ENCODE results near the gene MYRFL. TPM values are rescaled to one million over a fixed set of nuclear protein-coding genes. Genes with fewer than 3 reads are reported as not detected.

Gene MYRFL
- total RNA-seq, 1 experiment from 2014 or later: 0.57 TPM

DNA sequence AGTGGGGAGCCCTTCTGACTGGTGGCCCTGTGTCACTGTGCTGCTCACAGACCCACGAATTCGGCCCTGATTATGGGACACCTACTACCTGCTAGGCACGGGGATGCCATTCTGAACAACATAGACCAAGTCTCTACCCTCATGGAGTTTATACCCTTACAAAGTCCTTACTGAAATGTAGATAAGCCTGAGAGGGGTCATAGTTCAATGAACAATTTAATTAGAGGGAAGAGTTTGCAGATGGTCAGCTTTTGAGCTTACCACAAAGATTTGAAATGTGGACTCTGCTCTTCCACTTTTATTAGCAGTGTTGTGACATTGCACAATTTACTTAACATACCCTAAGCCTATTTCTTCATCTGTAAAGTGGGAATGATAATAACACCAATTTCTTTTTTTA, 161.1 kb downstream of the MYRFL start:
- no peak overlapping the region for H4K5ac ChIP-seq (ENCODE audit: insufficient read length, low read depth, low read length)

More for the DNA sequence above, 161.1 kb downstream of the MYRFL start:
- Histone ChIP-seq H4K91ac (ENCODE audit: insufficient read length, low read depth, low read length) (no peak overlapping the region), H3K9ac (ENCODE audit: extremely low read depth, insufficient read length, low read length) (no peak overlapping the region), H3T11ph (ENCODE audit: low read length) (no peak overlapping the region), H3K23me2 (ENCODE audit: insufficient read length, low read depth, low read length, poor library complexity, severe bottlenecking) (no peaks in the 10 kb centered on the region), H2BK12ac (ENCODE audit: insufficient read length, low read depth, low read length) (no peak overlapping the region), H3K18ac (ENCODE audit: insufficient read length, low read depth, low read length) (no peak overlapping the region), H2BK120ac (ENCODE audit: low read depth, low read length, poor library complexity, severe bottlenecking) (no peak overlapping the region), H3K14ac (ENCODE audit: insufficient read depth, low read length) (no peak overlapping the region), H2AFZ (ENCODE audit: low read length) (no peak overlapping the region), H3K4me2 (ENCODE audit: insufficient read depth, insufficient read length, low read length) (no peak overlapping the region), H2BK20ac (ENCODE audit: low read depth, low read length, poor library complexity, severe bottlenecking) (no peak overlapping the region), H3K79me2 (ENCODE audit: insufficient read depth, low read length) (no peaks in the 10 kb centered on the region), H2BK5ac (ENCODE audit: insufficient read length, low read length) (no peak overlapping the region), H2BK15ac (ENCODE audit: low read depth, low read length) (no peak overlapping the region), H3K9me3 (ENCODE audit: control insufficient read depth, low read depth, low read length) (no peaks in the 10 kb centered on the region), H3K79me1 (ENCODE audit: insufficient read depth, low read depth, low read length, poor library complexity, severe bottlenecking) (no peaks in the 10 kb centered on the region), H3K27me3 (ENCODE audit: insufficient read depth, low read length) (no peaks in the 10 kb centered on the region), H3K4ac (ENCODE audit: low read depth, low read length) (no peak overlapping the region), H4K8ac (replicated peaks; ENCODE audit: insufficient read length, low read depth, low read length) (no peak overlapping the region), H3K4me1 (ENCODE audit: insufficient read depth, low read length) (no peaks in the 10 kb centered on the region), H4K20me1 (ENCODE audit: control insufficient read depth, insufficient read depth, insufficient read length) (no peaks in the 10 kb centered on the region), H3K27ac (ENCODE audit: insufficient read length, low read depth, low read length) (no peak overlapping the region), H2AK5ac (ENCODE audit: insufficient read length, low read length) (no peak overlapping the region), H3K56ac (ENCODE audit: insufficient read length, low read depth, low read length) (no peak overlapping the region), H3K23ac (ENCODE audit: insufficient read length, low read depth, low read length) (no peak overlapping the region)
- H3K27ac Mint-ChIP-seq: no peak overlapping the region
- H3K4me3 Mint-ChIP-seq: no peak overlapping the region
- no peaks in the 10 kb centered on the region for H3K4me1 Mint-ChIP-seq
- TF ChIP-seq, protein P1, sequence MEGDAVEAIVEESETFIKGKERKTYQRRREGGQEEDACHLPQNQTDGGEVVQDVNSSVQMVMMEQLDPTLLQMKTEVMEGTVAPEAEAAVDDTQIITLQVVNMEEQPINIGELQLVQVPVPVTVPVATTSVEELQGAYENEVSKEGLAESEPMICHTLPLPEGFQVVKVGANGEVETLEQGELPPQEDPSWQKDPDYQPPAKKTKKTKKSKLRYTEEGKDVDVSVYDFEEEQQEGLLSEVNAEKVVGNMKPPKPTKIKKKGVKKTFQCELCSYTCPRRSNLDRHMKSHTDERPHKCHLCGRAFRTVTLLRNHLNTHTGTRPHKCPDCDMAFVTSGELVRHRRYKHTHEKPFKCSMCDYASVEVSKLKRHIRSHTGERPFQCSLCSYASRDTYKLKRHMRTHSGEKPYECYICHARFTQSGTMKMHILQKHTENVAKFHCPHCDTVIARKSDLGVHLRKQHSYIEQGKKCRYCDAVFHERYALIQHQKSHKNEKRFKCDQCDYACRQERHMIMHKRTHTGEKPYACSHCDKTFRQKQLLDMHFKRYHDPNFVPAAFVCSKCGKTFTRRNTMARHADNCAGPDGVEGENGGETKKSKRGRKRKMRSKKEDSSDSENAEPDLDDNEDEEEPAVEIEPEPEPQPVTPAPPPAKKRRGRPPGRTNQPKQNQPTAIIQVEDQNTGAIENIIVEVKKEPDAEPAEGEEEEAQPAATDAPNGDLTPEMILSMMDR (conservative IDR thresholded peaks at IDR 0.05): no peak
- no peak for DNase-seq
- H3K27me3 Mint-ChIP-seq (ENCODE audit: low read depth): no peaks in the 10 kb centered on the region
- WGBS (ENCODE audit: extremely low coverage, insufficient read length, low lambda C conversion rate): no CpG with 5 or more reads among the region's 3 CpGs
- H3K9me3 Mint-ChIP-seq: no peaks in the 10 kb centered on the region
- no peaks in the 10 kb centered on the region for H3K36me3 Mint-ChIP-seq (ENCODE audit: insufficient read depth in 1 of 3, low read depth in 3 of 3)
